GM12873 (cell line): ENCODE measurements around the gene STIM1.

Experiments
- TF ChIP-seq, protein P1 (sequence below): IDR thresholded peaks from 2 replicates; pipeline ENCODE4 v1.5.1; 2012; ENCODE audit warnings: low read depth, mild to moderate bottlenecking, moderate library complexity, low read length, control low read depth; ENCODE audit not compliant: insufficient read depth; ENCODE audit errors: missing control alignments

Gene STIM1

DNA sequence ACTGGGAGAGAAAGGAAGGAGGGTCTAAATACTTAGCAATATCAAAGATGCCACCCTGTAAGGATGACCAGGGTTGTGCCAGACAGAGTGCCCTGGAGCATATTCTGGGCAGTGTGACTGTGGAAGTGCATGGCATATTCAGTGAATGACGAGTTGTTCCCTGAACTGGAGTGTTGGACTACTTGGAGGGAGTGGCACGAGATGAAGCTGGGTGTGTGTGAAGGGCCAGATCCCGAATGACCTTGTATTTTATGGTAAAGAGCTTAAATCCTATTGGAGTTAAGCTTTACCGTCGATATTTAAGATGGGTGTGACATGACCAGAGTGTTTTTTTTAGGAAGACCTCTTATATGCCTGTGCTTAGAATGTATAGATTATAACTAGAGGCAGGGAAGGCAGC is 48.8 kb downstream of the STIM1 start:
- TF ChIP-seq, protein P1, sequence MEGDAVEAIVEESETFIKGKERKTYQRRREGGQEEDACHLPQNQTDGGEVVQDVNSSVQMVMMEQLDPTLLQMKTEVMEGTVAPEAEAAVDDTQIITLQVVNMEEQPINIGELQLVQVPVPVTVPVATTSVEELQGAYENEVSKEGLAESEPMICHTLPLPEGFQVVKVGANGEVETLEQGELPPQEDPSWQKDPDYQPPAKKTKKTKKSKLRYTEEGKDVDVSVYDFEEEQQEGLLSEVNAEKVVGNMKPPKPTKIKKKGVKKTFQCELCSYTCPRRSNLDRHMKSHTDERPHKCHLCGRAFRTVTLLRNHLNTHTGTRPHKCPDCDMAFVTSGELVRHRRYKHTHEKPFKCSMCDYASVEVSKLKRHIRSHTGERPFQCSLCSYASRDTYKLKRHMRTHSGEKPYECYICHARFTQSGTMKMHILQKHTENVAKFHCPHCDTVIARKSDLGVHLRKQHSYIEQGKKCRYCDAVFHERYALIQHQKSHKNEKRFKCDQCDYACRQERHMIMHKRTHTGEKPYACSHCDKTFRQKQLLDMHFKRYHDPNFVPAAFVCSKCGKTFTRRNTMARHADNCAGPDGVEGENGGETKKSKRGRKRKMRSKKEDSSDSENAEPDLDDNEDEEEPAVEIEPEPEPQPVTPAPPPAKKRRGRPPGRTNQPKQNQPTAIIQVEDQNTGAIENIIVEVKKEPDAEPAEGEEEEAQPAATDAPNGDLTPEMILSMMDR, result no peak

DNA sequence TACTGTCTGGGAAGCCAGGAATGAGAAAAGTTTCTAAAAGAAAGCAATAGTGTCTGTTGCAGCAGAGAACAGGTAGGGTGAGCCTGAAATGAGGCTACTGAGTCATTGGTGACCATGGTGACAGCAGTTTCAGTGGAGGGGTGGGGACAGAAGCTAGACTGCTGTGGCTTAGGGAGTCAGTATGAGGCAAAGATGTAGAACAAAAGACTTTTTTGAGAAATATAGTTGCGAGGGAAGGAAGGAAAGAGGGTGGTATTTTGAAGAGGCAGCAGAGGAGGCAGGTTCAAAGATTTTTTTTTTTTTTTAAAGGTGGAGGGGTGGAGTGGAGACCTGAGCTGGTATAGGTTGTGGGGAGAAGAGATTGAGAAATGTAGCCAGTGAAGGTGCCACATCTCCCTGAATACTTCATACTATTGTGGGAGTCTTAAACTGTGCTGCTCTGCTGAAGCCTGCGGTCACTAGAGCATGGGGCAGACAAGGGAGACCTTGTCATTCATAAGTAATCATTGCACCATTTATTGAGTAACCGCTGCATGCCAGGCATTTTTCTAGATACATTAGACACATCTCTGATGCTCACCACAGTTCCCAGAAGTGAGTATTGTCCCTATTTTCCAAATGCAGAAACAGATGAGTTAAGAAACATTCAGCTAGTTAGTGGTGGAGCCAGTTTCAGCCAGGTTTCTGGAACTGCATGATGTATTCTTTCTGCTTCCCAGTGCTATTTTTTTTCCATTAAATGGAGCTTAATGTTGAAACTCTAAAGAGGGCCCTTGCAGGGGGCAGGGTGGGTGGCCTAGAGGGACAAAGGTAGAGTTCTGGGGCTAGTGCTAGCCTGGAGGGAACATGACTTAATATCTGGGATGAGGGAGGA is 49.9 kb downstream of the STIM1 start:
- TF ChIP-seq, protein P1, result no peak

DNA sequence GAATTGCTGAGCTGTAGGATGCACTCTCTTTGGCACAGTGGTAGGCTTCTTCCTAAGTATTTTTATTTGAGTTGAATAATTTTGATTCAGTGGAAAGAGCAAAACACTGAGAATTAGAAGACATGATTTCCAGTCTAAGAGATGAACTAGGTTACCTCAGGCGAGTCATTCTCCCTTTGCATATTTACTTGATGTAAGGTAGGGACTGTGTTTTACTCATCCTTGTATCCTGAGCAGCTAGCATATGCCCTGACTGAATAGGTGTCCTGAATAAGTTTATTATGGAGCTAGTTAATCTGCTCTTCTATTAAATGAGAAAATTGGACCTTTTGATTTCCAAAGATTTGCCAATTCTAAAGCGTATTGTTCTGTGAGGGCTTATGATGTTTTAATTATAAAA is 50.7 kb downstream of the STIM1 start:
- TF ChIP-seq, protein P1, result no peak

DNA sequence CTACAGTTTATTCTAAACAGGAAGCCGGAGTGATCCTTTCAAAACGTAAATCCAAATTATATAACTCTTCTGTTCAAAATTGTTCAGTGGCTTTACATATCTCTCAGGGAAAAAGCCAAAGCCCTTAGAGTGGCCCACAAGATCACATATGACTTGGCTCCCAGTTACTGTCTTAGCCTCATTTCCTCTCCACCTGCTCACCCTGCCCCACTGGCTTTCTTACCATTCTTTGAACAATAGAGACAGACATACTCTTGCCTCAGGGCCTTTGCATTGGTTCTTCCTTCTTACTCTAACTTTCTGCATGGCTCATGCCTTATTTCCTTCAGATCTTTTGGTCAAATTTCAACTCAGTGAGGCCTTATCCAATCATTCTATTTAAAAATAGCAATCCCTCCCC is 52.1 kb downstream of the STIM1 start:
- TF ChIP-seq, protein P1, result no peak

DNA sequence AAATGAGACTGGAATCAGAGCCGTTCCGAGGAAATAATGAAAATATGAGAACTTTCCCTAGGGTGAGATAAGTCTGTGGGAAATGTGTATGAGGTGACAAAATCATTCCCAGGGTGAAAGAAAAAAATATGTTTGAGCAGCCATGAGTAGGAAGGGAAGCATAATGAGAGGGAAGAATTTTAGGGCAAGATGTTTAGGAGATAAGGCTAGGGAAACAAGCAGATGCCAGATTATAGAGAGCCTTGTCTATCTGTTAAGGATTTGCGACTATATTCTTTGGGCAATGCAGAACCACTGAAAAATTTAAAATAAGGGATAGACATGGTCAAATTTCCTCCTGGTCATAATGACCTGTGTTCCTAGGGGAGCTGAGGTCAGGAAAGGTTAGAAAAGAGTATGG is 54.4 kb downstream of the STIM1 start:
- TF ChIP-seq, protein P1, result no peak

DNA sequence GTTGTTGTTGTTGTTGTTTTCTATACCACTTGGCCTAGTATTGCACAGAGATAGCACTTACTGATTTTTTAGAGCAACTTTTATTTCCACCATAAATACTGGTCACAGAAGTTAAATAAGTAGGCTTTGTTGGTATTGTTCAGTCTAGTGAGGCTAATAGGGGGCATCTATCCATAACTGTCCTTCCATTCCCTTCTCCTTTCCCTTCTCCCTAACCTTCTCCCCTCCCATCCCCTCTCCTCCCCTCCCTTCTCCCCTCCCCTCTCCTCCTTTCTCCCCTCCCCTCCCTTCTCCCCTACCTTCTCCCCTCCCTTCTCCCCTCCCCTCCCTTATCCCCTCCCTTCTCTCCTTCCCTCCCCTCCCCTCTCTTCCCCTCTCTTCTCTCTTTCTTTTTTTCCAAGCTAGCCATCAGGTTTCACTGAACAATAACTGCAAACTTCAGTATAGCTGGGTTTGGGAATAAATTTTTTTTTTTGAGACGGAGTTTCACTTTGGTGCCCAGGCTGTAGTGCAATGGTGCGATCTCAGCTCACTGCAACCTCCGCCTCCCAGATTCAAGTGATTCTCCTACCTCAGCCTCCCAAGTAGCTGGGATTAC is 56.5 kb downstream of the STIM1 start:
- TF ChIP-seq, protein P1, result no peak

DNA sequence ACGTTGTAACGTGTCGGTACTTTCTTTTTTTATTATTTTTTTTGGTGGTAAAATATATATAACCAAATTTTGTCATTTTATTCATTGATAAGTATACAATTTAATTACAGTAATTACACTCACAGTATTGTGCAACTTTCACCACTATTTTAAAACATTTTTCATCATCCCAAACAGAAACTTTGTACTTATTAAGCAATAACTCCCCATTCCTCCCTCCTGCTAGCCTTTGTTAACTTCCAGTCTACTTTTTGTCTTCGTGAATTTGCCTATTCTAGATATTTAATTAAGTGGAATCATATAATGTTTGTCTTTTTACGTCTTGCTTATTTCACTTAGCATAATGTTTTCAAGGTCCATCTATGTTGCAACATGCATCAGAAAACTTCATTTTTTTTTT is 58.5 kb downstream of the STIM1 start:
- TF ChIP-seq, protein P1, result no peak
